Measurements from ENCODE around the gene SERPINB4. TPM values are rescaled to one million over a fixed set of nuclear protein-coding genes. Genes with fewer than 3 reads are reported as not detected.

Gene SERPINB4
- total and polyA plus RNA-seq, 2 of the 8 experiments (the other 6 are each of a cell fraction or from before 2014, with no cell fraction given), result 0.32 to 0.36 TPM

DNA sequence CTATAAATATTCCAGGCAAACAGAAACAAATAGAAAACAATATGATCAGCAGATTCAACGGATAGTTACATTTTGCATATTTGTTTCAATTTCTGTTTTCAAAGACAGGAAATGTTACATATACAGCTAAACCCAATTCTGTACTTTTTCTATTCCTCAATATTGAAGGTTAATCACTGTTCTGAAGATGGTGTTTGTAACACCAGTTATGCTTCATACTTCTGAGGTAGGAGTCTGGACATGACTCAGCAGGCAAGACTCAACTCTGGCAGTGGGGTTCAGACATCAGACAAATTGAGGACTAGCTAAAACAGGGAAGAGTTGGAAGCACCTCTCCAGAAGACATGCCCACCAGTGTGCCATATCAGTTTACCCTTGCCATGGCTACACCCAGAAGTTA, 40.3 kb downstream of the SERPINB4 start:
- Histone ChIP-seq H3K56ac (replicated peaks; ENCODE audit: insufficient read length, low read depth, low read length) (no peak overlapping the region), H3K4me2 (ENCODE audit: insufficient read depth in 1 of 2, low read depth in 2 of 2, low read length in 2 of 2) (no peak overlapping the region), H2AFZ (ENCODE audit: low read length) (no peak overlapping the region), H3K14ac (ENCODE audit: insufficient read length) (no peak overlapping the region), H3K36me3 (ENCODE audit: control insufficient read depth in 2 of 4, insufficient read depth in 4 of 4, low read length in 3 of 4) (no peaks in the 10 kb centered on the region), H2BK5ac (ENCODE audit: low read depth, low read length) (no peak overlapping the region), H3K79me1 (ENCODE audit: low read depth, low read length) (no peaks in the 10 kb centered on the region), H3K4ac (replicated peaks; ENCODE audit: insufficient read length, low read depth, low read length) (no peak overlapping the region), H3K9me3 (ENCODE audit: insufficient read depth in 2 of 2, low read depth in 1 of 2, low read length in 1 of 2) (no peaks in the 10 kb centered on the region), H3K18ac (ENCODE audit: extremely low read depth, low read length) (no peak overlapping the region), H2BK15ac (ENCODE audit: low read length) (no peak overlapping the region), H3K23ac (ENCODE audit: insufficient read length) (no peak overlapping the region), H3K79me2 (ENCODE audit: control insufficient read depth in 1 of 2, insufficient read depth in 2 of 2, low read length in 2 of 2) (no peaks in the 10 kb centered on the region), H2BK120ac (replicated peaks; ENCODE audit: low read depth, low read length) (no peak overlapping the region), H4K8ac (ENCODE audit: extremely low read depth, insufficient read depth, low read length) (no peak overlapping the region), H3K27me3 (replicated peaks in 1 of 4; ENCODE audit: control insufficient read depth in 3 of 4, extremely low read depth in 1 of 4, insufficient read depth in 3 of 4, low read length in 3 of 4) (no peaks in the 10 kb centered on the region), H2BK12ac (ENCODE audit: low read depth, low read length) (no peak overlapping the region), H3K27ac (ENCODE audit: low read depth, low read length) (no peak overlapping the region), H4K5ac (ENCODE audit: insufficient read length, low read depth, low read length) (no peak overlapping the region), H3K9ac (replicated peaks in 1 of 4; ENCODE audit: extremely low read depth in 1 of 4, low read depth in 3 of 4, low read length in 3 of 4) (no peak overlapping the region), H4K91ac (replicated peaks; ENCODE audit: insufficient read length, low read length) (no peak overlapping the region), H3K23me2 (ENCODE audit: low read depth, low read length) (no peaks in the 10 kb centered on the region), H2BK20ac (ENCODE audit: low read length) (no peak overlapping the region), H3K4me3 (ENCODE audit: extremely low read depth in 1 of 4, insufficient read depth in 2 of 4, low read depth in 3 of 4, low read length in 4 of 4) (no peak overlapping the region), H4K20me1 (replicated peaks in 1 of 2; ENCODE audit: control insufficient read depth in 1 of 2, insufficient read depth in 2 of 2, low read length in 2 of 2) (no peaks in the 10 kb centered on the region), H3K4me1 (replicated peaks in 1 of 4; ENCODE audit: control insufficient read depth in 3 of 4, insufficient read depth in 4 of 4, low read length in 3 of 4) (no peaks in the 10 kb centered on the region), H2AK5ac (ENCODE audit: low read depth, low read length) (no peak overlapping the region)
- TF ChIP-seq RNF2 (IDR thresholded peaks at IDR 0.05; ENCODE audit: borderline replicate concordance, low read depth, low read length, missing control alignments, poor library complexity, severe bottlenecking) (no peak), TCF12 (IDR thresholded peaks at IDR 0.05; ENCODE audit: low read depth, low read length) (no peak), EZH2 (IDR thresholded peaks at IDR 0.05; ENCODE audit: low read depth, low read length, severe bottlenecking) (no peak), SIRT6 (IDR thresholded peaks at IDR 0.05; ENCODE audit: low read length) (no peak), MAFK (IDR thresholded peaks at IDR 0.05; ENCODE audit: low read depth, low read length) (no peak), ASH2L (IDR thresholded peaks at IDR 0.05; ENCODE audit: low read length) (no peak), CEBPB (IDR thresholded peaks at IDR 0.05; ENCODE audit: low read depth, low read length) (no peak), JUN (IDR thresholded peaks at IDR 0.05; ENCODE audit: low read depth, low read length) (no peak)
- TF ChIP-seq, protein P1, sequence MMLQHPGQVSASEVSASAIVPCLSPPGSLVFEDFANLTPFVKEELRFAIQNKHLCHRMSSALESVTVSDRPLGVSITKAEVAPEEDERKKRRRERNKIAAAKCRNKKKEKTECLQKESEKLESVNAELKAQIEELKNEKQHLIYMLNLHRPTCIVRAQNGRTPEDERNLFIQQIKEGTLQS (IDR thresholded peaks at IDR 0.05; ENCODE audit: insufficient read depth, low read depth, low read length), result no peak
- TF ChIP-seq, protein P2, sequence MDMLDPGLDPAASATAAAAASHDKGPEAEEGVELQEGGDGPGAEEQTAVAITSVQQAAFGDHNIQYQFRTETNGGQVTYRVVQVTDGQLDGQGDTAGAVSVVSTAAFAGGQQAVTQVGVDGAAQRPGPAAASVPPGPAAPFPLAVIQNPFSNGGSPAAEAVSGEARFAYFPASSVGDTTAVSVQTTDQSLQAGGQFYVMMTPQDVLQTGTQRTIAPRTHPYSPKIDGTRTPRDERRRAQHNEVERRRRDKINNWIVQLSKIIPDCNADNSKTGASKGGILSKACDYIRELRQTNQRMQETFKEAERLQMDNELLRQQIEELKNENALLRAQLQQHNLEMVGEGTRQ (IDR thresholded peaks at IDR 0.05; ENCODE audit: low read length), result no peak
- 3% methylated on average over 1 of the region's 1 CpG; no CpG with 5 or more reads in 1 of the 2 experiments for WGBS, 2 experiments (ENCODE audit: extremely low coverage in 1 of 2, insufficient coverage in 1 of 2, insufficient read length in 1 of 2, insufficient replicate concordance in 2 of 2, low coverage in 1 of 2, low lambda C conversion rate in 2 of 2, missing lambda C conversion rate in 1 of 2)
- FAIRE-seq, result no peak
- ChIA-PET CTCF (ENCODE audit: partially characterized antibody) (interaction anchor here (2.3 kb wide), 1 partner anchor 25 kb away, joined by 7 read pairs; no protein-coding TSS in a partner anchor), POLR2A (ENCODE audit: partially characterized antibody) (no interaction called here)
- DNase-seq (ENCODE audit: low read depth in 1 of 2, low spot score in 2 of 2), result no peak

Measured in H1 (cell line).